ENCODE measurements around the gene METTL9.

DNA sequence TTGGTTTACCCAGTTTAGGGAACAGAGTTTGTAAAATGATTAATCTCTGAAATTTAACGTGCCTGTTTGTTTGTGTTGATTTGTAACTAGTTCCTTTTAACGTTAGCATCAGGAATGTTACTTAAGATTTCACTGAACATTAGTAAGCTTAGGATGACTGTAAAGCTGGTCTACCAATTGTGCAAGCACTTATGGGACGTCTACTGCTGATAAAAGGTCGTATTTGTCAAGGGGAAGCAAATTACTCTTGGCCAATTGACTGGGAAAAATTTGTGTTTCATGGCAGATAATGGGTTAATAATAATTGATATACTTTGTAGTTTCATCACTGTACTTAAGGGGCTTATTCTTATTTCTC, 11.8 kb downstream of the METTL9 start:
- TF ChIP-seq, protein P1, sequence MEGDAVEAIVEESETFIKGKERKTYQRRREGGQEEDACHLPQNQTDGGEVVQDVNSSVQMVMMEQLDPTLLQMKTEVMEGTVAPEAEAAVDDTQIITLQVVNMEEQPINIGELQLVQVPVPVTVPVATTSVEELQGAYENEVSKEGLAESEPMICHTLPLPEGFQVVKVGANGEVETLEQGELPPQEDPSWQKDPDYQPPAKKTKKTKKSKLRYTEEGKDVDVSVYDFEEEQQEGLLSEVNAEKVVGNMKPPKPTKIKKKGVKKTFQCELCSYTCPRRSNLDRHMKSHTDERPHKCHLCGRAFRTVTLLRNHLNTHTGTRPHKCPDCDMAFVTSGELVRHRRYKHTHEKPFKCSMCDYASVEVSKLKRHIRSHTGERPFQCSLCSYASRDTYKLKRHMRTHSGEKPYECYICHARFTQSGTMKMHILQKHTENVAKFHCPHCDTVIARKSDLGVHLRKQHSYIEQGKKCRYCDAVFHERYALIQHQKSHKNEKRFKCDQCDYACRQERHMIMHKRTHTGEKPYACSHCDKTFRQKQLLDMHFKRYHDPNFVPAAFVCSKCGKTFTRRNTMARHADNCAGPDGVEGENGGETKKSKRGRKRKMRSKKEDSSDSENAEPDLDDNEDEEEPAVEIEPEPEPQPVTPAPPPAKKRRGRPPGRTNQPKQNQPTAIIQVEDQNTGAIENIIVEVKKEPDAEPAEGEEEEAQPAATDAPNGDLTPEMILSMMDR (conservative IDR thresholded peaks at IDR 0.05 in 1 of 2, IDR thresholded peaks at IDR 0.05 in 1 of 2; ENCODE audit: low read depth in 1 of 2, low read length in 2 of 2): no peak
- TF ChIP-seq EZH2 (IDR thresholded peaks at IDR 0.05; ENCODE audit: low read length, missing control alignments): no peak

Data from fibroblast of lung (primary cell).